HEK293T (cell line): ENCODE data around the gene OCA2.

Experiments used
- BHLHE40 ChIP-seq: fragments of 450-650 bp; IDR thresholded peaks from 2 replicates; pipeline ENCODE4 v1.6.1; 2016; ENCODE audit warnings: mild to moderate bottlenecking, moderate library complexity, borderline replicate concordance
- CTBP1 ChIP-seq: fragments of 450-650 bp; IDR thresholded peaks from 2 replicates; pipeline ENCODE4 v1.6.1; 2016; ENCODE audit warnings: borderline replicate concordance
- NFRKB ChIP-seq: fragments of 450-650 bp; IDR thresholded peaks from 2 replicates; pipeline ENCODE4 v1.6.1; 2016; ENCODE audit warnings: mild to moderate bottlenecking, moderate library complexity

DNA sequence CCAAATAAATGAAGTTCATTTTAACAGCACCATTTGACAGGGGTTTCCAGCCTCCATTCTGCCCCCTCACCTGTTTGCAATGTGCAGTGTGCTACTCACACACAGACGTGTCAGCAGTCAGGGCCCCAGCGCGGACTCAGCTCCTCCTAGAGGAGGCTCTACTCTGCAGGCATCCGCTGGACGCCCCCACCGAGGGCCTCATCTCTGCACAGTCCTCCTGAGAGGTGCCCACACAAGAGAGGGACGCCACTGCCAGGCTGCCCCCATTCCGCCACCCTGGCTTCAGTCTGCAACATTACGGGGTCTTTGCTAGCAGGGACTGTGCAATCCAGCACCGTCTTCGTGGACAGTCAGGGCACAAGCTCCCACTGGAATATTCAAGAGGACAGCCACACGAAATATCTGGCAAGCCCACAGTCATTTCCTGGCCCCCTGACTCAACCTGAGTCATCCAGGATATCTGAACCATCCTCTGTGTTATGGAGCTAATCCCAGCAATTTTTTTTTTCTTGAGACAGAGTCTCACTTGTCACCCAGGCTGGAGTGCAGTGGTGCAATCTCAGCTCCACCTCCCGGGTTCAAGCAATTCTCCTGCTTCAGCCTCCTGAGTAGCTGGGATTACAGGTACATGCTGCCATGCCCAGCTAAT, 255.0 kb downstream of the OCA2 start:
- TF ChIP-seq NFRKB (no peak), BHLHE40 (no peak), CTBP1 (no peak)
